ENCODE measurements around the gene ITGB1.
"Not testable (repeated sequence)": the region's sequence is repeated elsewhere in the genome, so short reads cannot be mapped to it uniquely, and the experiment has no call there.

The ITGB1 gene

DNA sequence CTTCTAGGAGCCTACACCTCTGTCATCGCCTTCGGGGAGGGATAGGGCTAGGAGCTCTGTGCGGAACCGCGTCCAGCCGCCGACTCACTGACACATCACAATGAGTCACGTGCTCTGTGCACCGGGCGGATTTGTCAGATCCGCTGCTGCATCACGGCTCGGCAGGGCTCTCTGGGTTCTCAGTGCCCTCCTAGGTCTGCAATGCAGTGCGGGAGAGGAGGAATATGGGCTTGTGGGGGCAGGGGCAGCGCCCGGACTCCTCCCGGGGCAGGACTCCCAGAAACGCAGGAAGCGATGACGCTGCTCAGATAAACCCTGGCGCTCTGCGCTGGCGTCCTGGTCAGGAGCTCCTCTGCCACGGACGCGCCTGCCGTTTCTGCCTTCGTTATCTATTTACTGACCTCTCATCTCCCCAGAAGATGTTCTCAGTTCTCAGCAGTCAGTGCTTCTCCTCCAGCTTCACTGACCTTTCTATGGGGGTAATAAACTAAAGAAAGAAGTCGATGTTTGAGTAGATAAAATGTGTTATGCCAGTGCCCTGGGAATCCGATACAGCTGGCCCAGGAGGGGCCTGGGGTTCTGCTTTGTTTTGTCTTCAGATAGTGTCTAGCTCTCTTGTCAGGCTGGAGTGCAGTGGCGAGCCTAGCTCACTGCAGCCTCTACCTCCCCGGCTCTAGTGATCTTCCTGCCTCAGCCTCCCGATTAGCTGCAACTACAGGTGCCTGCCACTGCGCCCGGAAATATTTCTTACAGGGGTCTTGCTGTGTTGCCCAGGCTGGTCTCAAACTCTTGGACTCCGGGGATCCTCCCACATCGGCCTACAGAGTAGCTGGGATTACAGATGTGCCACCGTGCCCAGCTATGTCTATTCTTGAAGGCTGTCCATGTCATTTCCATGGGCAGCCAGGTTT is 22.8 kb upstream of the ITGB1 start:
- DNase-seq (ENCODE audit: low read depth in 1 of 2, low spot score in 1 of 2) = peak; percentile 68 to 75

DNA sequence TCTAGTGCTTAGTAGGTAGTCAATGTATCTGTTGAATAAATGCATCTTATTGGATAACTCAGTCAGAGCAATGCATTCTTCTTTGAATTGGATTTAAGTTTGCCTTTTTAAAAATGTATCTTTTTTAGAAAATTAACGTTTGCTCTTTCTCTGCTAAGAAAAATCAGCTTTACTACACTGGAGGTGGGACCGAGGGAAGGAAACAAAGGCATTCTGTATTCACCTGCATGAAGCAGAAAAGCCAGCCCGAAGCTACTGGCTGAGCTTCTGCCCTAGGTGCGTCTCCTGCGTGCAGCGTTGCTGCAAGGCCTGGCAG is 22.2 kb upstream of the ITGB1 start:
- no peak for DNase-seq (ENCODE audit: low read depth in 1 of 2, low spot score in 1 of 2)

DNA sequence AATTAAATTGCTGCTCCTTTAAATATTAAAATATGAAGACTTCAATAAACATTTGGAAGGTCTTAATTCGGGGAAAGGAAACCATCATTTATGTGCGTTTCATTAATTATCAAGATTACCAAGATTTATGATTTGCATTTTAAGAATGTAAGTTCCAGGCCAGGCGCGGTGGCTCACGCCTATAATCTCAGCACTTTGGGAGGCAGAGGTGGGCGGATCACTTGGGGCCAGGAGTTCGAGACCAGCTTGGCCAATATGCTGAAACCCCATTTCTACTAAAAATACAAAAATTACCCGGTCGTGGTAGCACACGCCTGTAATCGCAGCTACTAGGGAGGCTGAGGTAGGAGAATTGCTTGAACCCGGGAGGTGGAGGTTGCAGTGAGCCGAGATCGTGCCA is 21.7 kb upstream of the ITGB1 start:
- DNase-seq (ENCODE audit: low read depth in 1 of 2, low spot score in 1 of 2) = not testable (repeated sequence)

DNA sequence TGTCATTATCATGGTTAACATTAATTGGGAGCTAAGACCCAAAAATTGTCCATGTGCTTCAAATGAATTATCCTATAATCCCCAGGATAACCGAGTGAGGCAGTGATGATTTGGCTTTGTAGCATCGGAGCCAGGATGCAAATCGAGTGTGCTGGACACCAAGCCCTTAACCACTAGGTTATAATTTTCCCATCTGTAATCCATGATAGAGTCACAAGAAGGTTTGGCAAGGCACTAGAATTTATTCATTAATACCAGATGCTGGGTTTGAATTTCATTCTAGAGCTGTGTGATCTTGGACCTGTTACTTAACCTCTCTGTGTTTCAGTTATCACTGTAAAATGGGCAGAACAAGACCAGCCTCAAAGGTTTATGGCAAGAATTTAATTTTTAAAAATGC is 21.0 kb upstream of the ITGB1 start:
- DNase-seq (ENCODE audit: low read depth in 1 of 2, low spot score in 1 of 2) = no peak

DNA sequence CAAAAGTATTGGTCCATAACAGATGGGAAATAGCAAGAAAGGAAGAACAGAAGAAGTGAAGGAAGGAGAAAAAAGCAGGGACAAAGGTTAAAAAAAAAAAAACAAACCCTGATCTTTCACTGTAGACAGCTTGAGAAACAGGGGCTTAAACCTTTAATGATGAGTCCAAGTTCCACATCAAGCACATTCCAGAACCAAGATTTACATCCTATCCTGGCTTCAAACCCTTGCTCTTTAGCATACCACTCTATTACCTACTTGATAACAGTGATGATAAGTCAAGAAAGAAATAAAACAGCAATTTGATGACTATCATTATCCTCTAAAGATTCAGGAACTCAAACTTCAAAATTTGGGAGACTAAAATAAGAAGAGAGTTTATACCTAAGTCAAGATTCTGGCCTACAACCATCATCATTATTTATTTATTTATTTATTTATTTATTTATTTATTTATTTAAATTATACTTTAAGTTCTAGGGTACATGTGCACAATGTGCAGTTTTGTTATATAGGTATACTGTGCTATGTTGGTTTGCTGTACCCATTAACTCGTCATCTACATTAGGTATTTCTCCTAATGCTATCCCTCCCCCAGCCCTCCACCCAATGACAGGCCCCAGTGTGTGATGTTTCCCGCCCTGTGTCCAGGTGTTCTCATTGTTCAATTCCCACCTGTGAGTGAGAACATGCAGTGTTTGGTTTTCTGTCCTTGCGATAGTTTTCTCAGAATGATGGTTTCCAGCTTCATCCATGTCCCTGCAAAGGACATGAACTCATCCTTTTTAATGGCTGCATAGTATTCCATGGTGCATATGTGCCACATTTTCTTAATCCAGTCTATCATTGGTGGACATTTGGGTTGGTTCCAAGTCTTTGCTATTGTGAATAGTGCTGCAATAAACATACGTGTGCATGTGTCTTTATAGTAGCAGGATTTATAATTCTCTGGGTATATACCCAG is 20.1 kb upstream of the ITGB1 start:
- not testable (repeated sequence) for DNase-seq (ENCODE audit: low read depth in 1 of 2, low spot score in 1 of 2)

DNA sequence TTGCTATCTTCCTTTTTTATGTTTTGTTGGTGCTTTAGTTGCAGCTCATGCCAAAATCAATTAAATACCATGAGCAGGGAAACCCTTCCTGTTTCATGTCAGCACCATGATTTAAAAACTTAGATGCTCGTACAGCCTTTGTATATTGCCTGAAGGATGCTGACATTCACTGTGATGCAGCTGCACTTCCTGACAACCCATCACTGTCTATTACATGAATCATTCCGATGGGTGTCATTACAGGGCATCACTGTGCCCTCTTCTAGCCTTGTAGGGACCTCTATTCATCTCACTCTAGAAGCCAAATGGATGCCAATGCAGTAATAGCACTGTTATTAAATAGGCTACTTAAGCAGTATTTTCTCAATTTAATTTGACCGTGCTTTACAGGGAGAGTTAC is 18.3 kb upstream of the ITGB1 start:
- DNase-seq (ENCODE audit: low read depth in 1 of 2, low spot score in 1 of 2) = no peak

DNA sequence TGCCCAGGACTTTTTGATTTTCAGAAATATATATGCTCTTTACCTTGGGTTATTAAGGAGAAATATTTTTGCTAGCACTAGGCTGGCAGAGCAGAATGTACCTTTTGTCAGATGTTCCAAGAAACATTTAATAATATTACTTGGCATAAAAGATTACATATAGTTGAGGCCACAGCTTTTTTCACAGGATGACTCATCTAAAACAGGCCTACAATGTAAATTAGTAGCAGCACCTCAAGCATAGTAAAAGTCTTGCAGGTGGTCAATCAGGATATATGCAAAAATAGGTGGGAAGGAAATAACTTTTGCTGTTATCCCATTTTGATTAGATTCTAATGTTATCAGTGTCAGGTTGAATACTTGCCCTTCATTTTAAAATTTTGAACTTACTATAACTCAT is 14.9 kb upstream of the ITGB1 start:
- no peak for DNase-seq (ENCODE audit: low read depth in 1 of 2, low spot score in 1 of 2)

DNA sequence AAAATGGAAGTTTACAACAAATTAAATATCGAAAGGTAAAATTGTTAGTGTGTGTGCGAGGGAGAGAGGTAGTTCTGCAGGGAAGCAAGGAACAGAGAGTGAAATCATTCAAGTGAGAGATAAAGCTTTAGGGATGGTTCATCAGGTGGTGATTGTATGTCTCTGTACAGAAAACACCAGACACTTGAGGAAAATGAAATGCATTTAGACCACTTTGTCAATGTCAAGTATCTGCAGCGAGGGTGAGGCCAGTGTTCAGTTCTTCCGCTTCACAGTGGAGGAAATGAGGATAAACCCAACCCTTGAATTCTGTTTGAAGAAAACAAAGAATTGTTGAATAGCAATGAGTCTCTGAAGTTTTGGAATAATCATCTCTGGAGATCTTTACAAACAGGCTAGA is 14.4 kb upstream of the ITGB1 start:
- no peak for DNase-seq (ENCODE audit: low read depth in 1 of 2, low spot score in 1 of 2)

DNA sequence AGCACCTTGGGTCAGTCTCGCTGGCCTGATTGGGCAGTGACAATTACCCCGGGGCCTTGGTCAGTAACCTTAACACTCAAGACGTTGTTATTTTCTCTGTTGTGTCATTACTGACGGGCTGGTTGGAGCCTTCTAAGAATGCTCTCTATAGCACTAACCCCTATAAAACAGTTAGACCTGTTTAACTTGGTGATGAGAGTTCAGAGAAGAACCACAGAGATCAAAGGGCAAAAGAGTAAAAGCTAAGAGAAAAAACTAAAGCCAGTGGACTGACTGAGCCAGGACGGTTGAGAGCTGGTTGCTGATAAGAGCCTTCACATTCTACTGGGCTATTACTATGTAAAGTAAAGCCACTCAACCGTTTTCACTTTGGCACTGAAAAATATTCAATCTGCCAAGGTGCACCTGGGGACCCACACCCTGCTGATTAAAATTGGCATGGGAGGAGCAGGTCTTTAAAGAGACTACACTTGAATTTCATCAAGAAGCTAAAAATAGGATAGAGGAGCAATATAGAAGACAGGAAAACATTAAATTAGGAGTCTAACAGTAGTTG is 13.6 kb upstream of the ITGB1 start:
- DNase-seq (ENCODE audit: low read depth in 1 of 2, low spot score in 1 of 2) = no peak

DNA sequence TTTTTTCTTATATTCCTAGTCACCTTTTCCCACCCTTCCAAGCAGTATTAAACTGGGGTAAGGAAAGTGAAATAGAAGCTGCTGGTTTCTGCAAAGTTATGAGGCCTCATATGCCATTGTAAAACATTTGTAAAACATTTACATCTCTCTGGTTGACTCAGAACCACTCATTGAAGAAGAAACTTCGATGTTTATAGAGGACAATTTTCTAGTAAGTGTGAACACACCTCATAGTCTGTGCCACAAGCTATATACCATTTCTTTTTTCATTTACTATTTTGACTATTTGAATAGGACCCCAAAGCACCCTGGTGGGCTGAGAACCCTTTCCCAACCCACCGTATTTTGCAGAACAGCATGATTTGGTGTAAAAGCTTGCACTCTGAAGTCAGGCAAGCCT is 12.9 kb upstream of the ITGB1 start:
- no peak for DNase-seq (ENCODE audit: low read depth in 1 of 2, low spot score in 1 of 2)

DNA sequence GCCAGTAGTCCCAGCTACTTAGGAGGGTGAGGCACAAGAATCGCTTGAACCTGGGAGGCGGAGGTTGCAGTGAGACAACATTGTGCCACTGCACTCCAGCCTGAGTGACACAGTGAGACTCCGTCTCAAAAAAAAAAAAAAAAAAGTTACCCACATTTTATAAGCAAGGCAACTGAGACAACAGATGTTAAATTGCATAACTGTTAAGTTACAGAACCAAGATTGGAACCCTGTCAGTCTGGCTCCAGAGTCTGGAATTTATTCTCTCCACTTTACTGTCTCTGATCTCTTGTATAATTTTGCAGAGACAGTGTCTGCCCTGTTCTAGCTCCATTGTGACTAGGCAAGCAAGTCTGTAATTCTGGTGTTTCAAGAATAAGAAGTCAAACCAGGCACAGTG is 6.2 kb upstream of the ITGB1 start:
- DNase-seq (ENCODE audit: low read depth in 1 of 2, low spot score in 1 of 2) = no peak

DNA sequence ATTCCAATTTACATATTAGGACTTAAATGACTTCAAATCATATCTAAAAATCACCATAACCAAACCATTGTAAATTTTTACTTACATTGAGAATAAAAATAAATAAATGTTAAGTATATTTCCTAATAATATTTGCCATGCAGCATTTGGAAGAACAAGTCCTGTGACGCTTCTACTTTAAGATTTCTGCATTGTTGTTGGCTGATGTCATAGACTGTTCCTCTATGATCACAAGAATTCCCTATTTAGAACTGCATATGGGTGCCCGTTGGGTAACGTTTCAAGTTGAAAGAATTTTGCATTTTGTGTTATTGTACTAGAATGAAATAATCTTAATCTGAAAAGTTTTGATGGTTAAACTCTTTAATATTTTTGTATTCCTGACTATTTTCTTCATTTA is 5.1 kb upstream of the ITGB1 start:
- no peak for DNase-seq (ENCODE audit: low read depth in 1 of 2, low spot score in 1 of 2)

DNA sequence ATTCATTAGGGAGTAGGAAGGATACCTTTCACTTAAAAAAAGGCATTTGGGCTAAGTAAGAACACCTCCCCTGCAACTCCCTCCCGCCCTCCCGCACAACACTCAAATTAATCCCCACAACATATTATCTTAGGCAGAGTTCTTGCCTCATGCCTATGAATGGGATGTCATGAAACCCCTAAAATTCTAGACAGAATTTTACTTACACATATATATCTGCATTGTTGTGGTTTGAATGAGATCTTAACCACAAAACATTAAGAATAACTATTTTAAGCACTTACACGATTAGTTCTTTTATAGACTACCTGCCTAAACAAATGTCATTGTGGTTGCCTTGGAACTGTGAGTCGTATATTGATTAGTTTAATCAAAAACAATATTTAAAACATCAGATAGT is 4.5 kb upstream of the ITGB1 start:
- DNase-seq (ENCODE audit: low read depth in 1 of 2, low spot score in 1 of 2) = no peak

DNA sequence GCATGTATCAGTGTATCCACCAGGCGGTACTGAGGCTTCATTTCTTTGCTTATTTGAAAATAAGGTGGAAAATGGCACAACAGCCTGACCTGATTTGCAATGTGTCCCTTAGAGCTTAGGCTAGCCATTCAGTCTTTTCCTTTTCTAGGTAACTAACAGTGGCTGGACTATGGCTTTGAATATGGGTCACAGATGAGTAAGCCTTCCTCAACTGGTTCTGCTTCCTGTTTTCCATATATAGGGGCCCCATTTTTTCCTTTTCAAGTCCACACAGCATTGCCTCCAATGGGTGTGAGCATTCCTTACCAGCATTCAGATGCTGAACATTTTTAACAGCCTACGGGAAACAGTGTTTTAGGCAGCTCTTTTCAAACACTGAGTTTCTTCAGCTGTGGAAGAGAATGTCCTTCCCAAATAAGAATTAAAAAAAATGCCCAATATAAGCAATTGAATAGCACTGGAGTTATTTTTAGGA is 3.9 kb upstream of the ITGB1 start:
- DNase-seq (ENCODE audit: low read depth in 1 of 2, low spot score in 1 of 2) = no peak

DNA sequence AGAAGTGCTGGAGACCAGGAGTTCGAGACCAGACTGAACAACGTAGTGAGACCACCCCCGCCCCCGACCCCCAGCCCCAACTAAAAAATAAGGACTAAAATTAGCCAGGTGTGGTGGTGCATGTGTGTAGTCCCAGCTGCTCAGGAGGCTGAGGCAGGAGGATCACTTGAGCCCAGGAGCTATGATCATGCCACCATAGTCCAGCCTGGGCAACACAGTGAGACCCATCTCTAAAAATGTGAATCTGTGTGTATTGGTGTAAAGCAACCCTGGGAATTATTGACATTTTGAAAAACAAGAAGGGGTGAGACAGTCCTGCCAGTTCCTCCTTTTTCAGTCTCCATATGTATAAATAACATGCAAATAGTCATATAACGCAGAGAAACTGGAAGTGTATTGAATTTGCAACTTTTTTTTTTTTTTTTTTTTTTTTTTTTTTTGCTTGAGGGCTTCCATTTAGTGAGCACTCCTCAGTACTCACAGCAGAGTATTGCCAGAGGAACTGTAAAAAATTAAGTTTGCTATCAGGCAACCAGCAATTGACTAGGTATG is 3.4 kb upstream of the ITGB1 start:
- no peak for DNase-seq (ENCODE audit: low read depth in 1 of 2, low spot score in 1 of 2)

DNA sequence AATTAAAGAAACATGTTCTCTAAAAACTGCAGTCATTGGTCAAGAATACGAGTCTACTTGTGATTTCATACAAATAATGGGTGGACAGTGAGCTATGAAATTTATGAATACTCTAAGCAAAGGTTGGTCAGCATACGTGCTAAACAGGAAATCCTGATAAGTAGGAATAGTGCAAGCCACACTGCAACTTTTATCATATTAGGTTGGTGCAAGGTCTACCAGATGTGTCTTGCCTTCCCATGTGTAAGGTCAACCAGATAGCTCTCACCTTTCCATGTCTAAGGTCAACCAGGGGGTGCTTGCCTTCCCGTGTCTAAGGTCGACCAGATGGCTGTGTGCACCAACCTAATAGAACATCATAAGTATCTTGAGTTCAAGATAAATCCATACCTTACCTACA is 2.0 kb upstream of the ITGB1 start:
- DNase-seq (ENCODE audit: low read depth in 1 of 2, low spot score in 1 of 2) = no peak

DNA sequence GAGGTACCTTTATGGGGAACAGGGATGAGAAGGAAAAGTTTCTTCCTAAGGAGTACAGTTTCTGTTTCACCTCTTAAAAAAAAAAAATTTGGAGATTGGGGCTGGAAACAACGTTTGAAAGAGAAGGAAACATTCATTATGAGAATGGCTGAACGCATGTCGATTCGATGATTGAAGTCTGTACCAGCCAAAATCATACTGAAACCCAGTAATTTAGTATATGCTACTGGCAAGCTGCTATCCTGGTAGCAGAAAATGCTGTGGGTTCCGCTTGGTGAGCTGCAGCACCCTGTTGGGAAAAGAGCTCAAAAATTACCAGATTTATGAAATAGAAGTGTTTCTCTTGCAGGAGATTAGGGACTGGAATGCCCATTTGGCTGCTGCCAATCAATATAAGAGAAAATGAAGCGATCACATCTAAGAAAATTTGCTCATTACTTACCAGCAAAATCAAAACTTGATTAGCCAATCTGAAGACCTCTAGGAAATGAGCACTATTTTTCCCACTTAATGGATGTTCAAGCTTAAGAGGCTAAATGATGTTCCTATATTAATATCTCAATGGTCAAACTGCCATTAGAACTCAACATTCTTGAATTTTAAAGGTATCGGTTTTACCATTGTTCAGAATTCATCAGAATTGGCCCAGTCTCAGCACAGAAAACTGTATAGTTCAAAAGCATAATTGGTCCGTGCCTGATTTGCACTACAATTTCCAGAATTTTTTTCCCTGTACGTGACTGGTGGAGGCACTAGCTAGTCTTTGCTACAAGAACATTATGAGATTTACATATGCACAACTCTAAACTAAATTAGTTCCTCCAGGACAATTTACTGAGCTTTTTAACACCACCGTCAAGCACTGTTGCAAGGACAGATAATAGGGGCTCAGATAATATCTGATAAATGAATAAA is 1.2 kb upstream of the ITGB1 start:
- DNase-seq (ENCODE audit: low read depth in 1 of 2, low spot score in 1 of 2) = no peak

DNA sequence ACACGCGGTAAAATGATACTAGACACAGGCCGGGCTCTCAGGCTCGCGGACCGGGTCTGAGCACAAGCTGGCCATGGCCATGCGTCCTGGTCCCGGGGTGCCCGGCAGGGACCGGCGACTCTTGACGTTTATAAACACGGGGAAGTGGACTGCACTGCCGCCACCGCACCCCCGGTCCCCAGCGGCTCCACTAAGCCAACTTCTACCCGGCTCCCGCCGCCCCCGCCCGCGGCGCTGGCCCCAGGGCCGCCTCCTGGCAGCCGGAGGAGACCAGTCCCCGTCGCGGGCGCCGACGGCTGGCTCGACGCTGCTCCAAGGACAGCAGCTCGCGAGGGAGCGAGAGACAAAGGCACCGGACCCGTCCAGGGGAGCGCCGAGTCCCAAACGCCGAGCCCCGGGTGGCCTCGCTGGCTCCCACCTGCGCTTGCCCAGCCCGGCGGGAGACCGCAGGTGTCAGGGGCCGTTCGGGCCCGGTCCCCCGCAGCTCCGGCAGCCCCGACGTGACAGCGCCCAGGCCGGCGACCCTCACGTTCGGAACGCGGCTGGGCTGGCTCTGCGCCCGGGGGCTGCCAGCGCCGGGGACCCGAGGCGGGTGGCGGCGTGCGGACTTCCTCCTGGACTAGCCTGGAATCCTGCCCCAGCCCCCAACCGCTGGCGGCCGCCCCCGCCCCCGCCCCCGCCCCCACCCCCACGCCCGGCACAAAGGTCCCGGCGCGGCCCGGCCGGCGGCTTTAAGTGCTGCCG is 517 bp downstream of the ITGB1 start:
- DNase-seq (ENCODE audit: low read depth in 1 of 2, low spot score in 1 of 2) = peak in 1 of 2 donors; percentile 30

DNA sequence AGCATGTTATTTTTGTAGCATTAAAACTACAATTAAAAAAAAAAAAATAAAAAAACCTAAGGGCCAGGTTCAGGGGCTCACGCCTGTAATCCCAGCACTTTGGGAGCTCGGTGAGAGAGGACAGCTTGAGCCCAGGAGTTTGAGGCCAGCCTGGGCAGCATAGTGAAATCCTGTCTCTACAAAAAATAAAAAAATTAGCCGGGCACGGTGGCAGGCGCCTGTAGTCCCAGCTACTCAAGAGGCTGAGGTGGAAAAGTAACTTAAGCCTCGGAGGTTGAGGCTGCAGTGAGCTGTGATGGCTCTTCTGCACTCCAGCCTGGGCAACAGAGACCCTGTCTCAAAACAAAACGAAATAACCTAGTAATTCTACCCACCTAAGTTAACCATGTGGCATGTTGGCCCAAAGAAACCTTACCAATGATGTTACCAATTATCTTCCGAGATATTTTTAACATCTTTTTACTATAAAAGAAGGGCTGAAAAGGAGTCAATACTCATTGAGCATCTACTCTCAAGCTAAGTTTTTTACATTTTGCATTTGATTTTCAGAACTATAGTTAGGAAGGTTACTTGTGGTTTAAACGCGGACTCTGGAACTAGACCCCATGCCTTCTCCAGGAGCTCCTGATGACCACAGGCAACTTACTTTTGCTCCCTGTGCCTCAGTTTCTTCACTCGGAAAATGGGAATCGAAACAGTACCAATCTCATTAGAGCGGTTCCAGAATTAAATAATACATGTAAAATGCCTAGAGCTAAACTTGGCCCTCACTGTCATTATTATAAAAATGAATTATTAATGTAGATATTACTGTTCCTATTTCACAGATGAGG is 1.4 kb downstream of the ITGB1 start:
- DNase-seq (ENCODE audit: low read depth in 1 of 2, low spot score in 1 of 2) = no peak

Measured in activated T-helper 1 cell treated with anti-CD3 and anti-CD28 coated beads, Interleukin-2, amount 50 U/mL, for 16 hours (primary cell).